RKO (cell line): ENCODE measurements around the gene PPFIA1.

ENCODE experiments used
- DNase-seq: peaks from one replicate; pipeline ENCODE4 v3.0.0-alpha.2; 2016; ENCODE audit warnings: low spot score

Gene PPFIA1

GRCh38 chr11:70433038-70433437 lies 162.5 kb downstream of the PPFIA1 start:
- DNase-seq = no peak

GRCh38 chr11:70433526-70433925 lies 163.0 kb downstream of the PPFIA1 start:
- no peak for DNase-seq
